HG02571 (cell line): Measurements from ENCODE around the gene LSS.
"Not testable (repeated sequence)": the region's sequence is repeated elsewhere in the genome, so short reads cannot be mapped to it uniquely, and the experiment has no call there.

Experiments used
- ATAC-seq: cut with Tn5 transposase; IDR thresholded peaks from one replicate; pipeline ENCODE4 v1.9.1; 2021; ENCODE audit warnings: mild to moderate bottlenecking, moderate library complexity; ENCODE audit not compliant: unreplicated experiment

The LSS gene

GRCh38 chr21:46142582-46143473 is 85.7 kb downstream of the LSS start:
- no peak for ATAC-seq

DNA sequence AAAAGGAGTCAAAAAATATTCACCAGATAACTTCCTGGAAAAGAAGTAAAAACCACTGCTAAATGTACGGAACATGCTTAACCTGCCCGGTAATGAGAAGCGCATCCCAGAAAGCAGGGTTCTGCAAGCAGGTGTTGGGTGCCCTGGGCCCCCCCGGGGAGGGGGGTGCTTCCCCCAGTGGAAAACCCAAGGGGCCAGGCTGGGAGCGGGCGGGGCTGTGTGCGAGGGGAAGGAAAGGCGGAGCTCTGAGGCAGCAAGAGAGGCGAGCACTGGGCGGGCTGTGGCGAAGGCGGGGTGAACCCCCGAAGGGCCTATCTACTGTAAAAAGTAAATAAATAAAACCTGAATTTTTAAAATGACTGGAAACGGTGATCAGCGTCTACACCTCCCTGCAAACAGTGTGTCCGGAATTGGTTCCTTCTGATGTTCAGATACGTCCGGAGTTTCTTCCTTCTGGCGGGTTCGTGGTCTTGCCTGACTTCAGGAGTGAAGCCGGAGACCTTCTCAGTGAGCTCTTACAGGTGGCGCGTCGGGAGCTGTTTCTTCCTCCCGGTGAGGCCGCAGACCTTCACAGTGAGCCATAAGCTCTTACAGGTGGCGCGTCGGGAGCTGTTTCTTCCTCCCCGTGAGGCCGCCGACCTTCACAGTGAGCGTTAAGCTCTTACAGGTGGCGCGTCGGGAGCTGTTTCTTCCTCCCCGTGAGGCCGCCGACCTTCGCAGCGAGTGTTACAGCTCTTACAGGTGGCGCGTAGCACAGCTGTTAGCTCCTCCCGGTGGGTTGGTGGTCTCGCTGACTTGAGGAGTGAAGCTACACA is 86.6 kb downstream of the LSS start:
- ATAC-seq: no peak

GRCh38 chr21:46140352-46141003 is 88.1 kb downstream of the LSS start:
- ATAC-seq: not testable (repeated sequence)

DNA sequence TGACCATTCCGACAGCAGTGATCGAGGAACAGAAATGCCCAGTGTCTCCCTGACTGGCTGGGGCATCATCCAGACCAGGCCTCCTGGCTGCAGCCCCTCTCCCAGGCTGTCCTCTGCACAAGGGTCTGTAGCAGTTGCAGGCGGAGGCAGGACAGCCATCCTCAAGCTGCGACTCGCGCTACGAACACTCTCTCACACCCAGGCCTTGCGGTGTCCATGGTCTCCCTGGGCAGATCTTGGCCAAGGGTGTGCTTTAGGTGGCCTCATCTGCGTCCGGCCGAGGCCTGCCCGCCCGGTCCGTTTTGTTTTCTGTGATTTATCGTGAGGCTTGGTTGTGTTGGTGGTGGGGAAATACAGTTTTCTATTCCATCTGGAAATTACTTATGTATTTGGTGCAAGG is 88.9 kb downstream of the LSS start:
- no peak for ATAC-seq

DNA sequence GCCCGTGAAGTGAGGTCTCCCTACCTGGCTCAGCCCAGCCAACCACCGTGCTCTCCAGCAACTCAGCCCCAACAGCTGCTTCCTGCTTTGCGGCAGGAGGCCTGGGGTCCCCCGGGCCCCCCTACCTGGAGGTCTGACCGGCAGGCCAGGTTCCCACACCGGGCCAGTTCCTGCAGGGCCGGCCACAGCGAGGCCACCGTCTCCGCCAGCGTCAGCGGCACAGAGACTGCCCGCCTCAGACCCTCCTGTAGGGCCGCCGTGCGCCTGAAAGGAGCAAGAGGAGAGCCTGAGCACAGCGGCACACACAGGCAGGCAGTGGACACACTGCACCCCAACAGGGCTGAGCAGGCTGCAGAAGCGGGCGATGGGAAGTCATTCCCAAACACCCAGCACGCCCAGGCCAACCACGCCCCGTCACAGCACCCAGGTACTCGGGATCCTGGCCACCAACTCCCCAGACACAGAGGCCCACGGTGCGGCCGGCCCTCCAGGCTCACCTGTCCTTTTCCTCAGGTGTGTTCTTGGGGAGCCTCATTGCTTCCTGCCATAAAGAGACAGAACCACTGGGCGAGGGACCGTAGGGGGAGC is 90.1 kb downstream of the LSS start:
- no peak for ATAC-seq
